ENCODE data around the gene LPIN1.

LPIN1 gene

GRCh38 chr2:11790228-11790627, 43.8 kb downstream of the LPIN1 start:
- no peak for DNase-seq (ENCODE audit: low read depth)
- TF ChIP-seq, protein P1, sequence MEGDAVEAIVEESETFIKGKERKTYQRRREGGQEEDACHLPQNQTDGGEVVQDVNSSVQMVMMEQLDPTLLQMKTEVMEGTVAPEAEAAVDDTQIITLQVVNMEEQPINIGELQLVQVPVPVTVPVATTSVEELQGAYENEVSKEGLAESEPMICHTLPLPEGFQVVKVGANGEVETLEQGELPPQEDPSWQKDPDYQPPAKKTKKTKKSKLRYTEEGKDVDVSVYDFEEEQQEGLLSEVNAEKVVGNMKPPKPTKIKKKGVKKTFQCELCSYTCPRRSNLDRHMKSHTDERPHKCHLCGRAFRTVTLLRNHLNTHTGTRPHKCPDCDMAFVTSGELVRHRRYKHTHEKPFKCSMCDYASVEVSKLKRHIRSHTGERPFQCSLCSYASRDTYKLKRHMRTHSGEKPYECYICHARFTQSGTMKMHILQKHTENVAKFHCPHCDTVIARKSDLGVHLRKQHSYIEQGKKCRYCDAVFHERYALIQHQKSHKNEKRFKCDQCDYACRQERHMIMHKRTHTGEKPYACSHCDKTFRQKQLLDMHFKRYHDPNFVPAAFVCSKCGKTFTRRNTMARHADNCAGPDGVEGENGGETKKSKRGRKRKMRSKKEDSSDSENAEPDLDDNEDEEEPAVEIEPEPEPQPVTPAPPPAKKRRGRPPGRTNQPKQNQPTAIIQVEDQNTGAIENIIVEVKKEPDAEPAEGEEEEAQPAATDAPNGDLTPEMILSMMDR (conservative IDR thresholded peaks at IDR 0.05; ENCODE audit: low read depth, low read length), result no peak
- H3K4me3 ChIP-seq (ENCODE audit: low read length), result no peak overlapping the region

DNA sequence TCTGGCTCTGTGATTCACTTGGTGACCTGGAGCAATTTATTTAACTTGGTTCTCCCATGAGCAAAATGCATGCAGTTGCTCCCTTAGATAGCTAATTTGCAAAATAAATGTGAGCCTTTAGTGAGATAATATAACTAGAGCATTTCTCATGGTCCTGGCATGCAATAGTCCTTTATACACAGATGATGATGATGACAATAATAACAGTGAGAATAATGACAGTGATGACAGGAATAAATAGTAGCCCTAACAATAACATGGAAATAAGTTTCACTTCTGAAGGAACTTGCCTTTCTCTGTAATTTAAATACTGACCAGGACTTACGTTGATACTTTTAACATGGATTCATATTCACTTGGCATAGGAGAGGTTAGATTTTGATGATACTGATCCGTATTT, 49.2 kb downstream of the LPIN1 start:
- DNase-seq (ENCODE audit: low read depth), result no peak
- TF ChIP-seq, protein P1 (conservative IDR thresholded peaks at IDR 0.05; ENCODE audit: low read depth, low read length), result no peak
- H3K4me3 ChIP-seq (ENCODE audit: low read length), result no peak overlapping the region

DNA sequence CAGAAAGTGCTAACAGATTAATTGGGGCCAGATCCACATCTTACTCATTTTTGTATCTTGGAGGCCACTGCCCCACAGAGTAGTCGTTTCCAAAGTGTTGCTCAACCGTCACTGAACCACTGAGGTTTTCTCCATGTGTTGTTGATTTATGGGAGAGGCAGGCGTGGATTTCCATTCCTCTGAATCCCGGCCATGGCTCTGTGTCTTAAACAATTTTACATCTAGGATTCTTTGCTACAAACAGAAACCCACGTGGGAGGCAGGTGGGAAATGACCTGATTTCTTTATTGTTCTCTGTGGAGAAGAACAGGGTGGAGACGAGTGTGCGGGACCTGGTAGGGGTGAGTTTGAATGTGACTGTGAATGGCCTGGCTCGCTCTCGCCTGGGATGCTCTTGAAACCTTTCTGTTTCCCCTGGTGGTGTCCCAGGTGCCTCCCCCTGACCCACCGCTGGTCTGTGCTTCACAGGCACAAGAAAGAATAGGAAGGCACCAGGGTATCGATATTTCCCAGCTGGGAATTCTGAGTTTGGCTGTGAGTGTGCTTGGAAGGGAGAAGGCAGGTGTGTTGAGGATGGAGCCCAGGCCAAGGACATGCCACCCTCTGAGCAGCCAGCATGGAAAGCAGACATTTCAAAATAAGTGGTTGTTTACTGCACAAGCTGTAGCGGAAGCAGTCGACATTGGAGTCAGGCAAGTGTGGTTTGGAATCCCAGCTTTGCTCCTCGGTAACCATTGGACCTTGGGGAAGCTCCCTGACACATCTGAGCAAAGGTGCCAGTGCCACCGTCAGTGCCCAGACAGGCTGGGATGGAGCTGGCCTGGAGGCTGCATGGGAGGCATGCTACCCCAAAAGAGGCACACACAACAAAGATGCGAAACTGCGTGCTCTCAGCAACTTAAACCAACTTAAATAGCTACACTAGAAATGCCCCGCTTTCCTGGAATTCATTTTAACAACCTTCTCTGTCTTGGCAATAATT, 50.0 kb downstream of the LPIN1 start:
- no peak for DNase-seq (ENCODE audit: low read depth)
- TF ChIP-seq, protein P1 (conservative IDR thresholded peaks at IDR 0.05; ENCODE audit: low read depth, low read length), result no peak
- no peak overlapping the region for H3K4me3 ChIP-seq (ENCODE audit: low read length)

- no peak overlapping the region for H3K4me3 ChIP-seq (ENCODE audit: low read length)
- no peak for DNase-seq (ENCODE audit: low read depth)
- TF ChIP-seq, protein P1 (conservative IDR thresholded peaks at IDR 0.05; ENCODE audit: low read depth, low read length), result no peak
These were observed 51.4 kb downstream of the LPIN1 start for GRCh38 chr2:11797846-11798245.

- no peak overlapping the region for H3K4me3 ChIP-seq (ENCODE audit: low read length)
- TF ChIP-seq, protein P1 (conservative IDR thresholded peaks at IDR 0.05; ENCODE audit: low read depth, low read length), result no peak
- DNase-seq (ENCODE audit: low read depth), result no peak
These were observed 52.4 kb downstream of the LPIN1 start for GRCh38 chr2:11798701-11799435.

DNA sequence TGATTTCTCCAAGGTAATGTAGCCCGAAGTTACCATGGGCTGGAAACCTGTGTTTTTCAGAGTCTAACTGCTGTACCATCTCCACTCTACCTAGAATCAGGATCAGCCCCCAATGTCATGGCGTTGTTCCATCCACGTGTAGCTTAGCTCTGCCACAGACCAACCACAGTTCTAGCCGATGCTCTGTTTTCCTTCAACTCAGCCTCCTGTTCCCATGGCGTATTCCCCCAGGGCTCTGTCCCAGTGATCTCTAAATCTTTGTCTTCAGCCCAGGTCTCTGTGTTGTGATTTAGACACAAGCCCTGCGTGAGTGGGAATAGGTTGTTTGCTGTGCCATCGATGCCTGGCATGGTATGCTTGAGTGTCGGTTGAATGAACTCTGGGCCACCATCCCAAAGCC, 53.4 kb downstream of the LPIN1 start:
- DNase-seq (ENCODE audit: low read depth), result no peak
- TF ChIP-seq, protein P1 (conservative IDR thresholded peaks at IDR 0.05; ENCODE audit: low read depth, low read length), result no peak
- no peak overlapping the region for H3K4me3 ChIP-seq (ENCODE audit: low read length)
